HG03469 (cell line): ENCODE data around the gene MEX3C.

Experiments used
- ATAC-seq: cut with Tn5 transposase; IDR thresholded peaks from one replicate; pipeline ENCODE4 v1.9.1; 2021; ENCODE audit warnings: mild to moderate bottlenecking, moderate library complexity, moderate number of reproducible peaks; ENCODE audit not compliant: unreplicated experiment

The MEX3C gene

GRCh38 chr18:51197661-51198424 lies at the start of gene MEX3C:
TSS of gene MEX3C (minus strand) at chr18:51197681. CDS start at chr18:51197320, 361 bp downstream.
- peak; percentile 66 for ATAC-seq

DNA sequence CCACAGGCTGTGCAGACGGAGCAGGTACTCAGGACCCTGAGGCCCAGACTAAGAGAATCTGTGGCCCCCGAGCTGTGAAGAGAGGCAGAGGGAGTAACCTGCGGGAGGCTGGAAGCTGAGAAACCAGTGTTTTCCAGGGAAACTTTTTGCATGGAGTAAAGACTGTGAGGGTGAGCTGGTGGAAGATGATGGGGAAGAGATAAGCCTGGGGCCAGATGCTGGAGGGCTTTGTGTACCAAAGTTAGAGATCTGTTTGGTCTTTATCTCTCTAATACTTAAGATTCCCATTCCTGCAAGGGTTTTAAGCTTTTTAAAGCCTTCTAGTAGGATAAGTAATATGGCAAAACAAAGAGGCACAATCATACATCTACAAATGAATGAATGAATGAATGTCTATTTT lies 43.7 kb upstream of the MEX3C start:
- ATAC-seq, result no peak

DNA sequence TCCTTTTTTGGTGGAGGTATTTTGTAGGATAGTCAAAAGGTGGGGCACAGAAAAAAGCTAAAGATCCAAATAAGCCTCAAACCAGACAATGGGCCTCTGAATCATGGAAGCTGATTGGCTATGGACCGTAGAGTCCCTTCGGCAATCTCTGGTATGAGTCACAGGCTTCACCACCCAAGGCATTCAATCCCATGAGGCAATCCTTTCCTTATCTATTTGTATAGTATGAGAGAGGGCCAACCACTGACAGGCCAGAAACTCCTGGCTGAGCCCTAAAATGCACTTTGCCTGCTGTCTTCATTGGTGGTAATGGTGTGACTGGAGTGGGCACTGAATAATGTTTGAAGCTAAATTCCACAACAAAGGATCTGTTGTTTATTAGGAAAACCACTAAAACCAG lies 38.7 kb upstream of the MEX3C start:
- ATAC-seq, result no peak

DNA sequence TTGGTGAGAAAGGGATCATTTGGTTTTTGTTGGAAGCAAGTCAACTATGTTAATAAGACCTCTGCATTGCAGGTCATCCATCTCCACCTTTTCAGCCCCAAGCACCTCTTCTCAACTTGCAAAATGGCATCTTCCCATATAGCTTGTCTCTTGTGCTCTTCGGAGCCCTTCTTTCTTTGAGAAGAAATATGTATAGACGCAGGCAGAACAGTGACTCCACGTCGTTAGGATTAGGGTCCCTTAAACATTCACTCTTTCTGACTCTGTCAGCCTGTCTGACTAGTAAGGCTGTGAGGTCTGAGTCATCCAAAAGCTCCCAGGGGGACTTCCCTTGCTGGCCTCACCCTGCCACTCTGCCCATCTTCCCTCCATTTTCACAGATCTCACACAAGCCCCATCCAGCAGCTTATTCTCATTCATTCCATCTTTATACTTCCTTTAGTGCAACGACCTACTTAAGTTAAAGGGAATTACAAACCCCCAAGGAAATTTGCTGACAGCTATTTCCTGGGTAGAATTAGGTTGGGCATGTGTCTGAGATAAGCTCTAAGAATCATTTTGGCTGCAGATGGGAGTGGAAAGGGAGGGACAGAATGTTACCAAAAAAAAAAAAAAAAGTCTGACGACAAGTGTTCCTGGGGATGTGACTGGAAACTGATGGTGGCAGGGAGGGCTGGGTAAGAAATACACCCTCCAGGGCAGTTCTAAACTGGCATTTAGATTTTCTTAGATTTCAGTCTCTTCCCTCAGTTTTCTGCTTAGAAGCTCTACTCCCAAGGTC lies 37.7 kb upstream of the MEX3C start:
- peak; percentile 92 for ATAC-seq

DNA sequence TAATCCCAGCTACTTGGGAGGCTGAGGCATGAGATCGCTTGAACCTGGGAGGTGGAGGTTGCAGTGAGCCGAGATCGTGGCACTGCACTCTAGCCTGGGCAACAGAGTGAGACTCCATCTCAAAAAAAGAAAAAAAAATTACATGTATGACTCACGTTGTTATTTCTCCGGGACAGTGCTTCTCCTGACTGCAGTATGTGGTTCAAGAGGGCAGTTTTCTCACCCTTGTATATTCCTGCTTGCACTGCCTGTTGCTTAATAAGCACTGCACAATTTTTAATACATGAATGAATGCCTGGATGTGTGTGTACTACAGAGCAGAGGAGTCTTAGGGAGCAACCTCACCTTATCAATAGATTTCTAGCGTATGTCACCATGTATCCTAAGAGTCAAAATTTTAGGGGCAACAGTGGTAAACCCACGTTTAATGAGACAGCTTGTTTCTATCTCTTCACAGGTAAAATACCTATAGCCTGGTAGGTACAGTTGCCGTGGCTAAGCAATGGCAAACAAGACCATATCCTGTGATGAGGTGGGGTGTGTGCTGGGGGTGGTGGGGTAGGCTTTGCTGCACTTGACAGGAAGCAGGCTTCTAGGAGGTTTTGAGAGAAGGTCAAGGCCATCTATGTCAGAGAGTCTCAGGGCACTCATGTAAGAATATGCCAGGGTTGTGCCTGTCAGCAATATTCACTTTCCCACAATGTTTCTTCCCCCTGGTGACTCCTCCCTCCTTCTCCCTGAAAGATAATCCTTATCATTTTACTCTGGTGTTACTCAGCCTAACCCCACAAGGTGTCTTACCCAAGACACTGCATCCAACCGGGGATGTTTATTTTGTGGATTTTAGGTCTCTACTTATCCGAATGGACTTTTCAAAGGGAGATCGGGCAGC lies 36.9 kb upstream of the MEX3C start:
- ATAC-seq, result no peak

DNA sequence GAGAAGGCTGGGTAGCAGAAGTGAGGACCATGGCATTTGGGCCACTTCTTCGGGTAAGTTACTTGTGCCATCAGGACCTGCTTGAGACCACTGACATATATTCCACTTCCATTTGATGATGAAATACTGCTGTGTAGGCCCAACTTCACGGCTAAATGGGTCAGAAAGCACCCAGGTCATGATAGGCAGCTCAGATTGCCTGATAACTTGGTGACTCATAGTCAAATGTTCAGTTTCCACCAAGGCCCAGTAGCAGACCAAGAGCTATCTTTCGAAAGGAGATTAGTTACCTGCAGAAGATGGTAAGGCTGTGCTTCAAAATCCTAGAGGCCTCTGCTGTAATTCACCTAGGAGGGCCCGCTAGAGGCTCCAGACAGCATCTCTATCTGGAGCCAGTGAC lies 31.8 kb upstream of the MEX3C start:
- no peak for ATAC-seq

GRCh38 chr18:51227660-51228059 lies 30.2 kb upstream of the MEX3C start:
- no peak for ATAC-seq

DNA sequence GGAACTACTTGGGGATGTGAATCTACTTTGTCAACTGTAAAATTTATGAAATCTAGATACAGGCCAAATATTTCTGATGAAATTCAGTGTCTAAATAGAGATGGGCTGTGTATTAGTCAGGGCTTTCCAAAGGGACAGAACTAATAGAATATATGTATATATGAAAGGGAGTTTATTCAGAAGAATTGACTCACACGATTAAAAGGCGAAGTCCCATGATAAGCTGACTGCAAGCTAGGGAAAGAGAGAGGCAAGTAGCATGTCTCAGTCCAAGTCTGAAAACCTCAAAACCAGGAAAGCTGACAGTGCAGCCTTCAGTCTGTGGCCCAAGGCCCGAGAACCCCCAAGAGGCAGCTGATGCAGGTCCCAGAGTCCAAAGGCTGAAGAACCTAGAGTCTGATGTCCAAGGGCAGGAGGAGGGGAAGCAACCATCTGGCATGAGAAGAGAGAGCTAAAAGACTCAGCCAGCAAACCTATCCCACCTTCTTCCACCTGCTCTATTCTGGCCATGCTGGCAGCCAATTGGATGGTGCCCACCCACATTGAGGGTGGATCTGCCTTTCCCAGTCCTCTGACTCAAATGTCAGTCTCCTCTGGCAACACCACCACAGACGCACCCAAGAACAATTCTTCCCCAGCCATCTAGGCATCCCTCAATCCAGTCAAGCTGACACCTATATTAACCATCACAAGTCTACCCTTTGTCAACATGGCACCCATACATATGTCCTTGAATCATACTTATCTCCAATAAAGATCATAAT lies 29.3 kb upstream of the MEX3C start:
- no peak for ATAC-seq

DNA sequence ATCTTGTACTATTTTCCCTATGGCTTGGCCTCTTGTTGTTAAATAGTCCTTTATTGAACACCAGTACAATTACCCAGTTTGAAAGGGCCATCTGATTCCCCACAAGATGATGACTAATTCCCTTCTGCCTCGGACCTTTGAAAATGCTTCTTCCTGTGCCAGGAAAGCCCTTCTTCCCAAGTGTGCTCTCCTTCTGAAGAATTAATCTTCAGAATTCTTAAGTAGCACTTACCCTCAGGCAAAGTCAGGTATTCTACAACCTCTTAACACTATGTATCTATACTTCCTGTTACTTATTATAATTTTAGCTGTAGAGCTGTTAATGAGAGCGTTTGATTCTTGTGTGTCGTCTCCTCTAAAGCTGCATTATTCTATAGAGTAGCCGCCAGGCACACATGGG lies 28.6 kb upstream of the MEX3C start:
- no peak for ATAC-seq

- ATAC-seq, result no peak
These were observed 15.1 kb upstream of the MEX3C start for GRCh38 chr18:51212606-51213005.

GRCh38 chr18:51211552-51211951 lies 14.1 kb upstream of the MEX3C start:
- ATAC-seq, result peak; percentile 93

GRCh38 chr18:51196811-51197660 lies 445 bp downstream of the MEX3C start:
- ATAC-seq, result peak; percentile 1

DNA sequence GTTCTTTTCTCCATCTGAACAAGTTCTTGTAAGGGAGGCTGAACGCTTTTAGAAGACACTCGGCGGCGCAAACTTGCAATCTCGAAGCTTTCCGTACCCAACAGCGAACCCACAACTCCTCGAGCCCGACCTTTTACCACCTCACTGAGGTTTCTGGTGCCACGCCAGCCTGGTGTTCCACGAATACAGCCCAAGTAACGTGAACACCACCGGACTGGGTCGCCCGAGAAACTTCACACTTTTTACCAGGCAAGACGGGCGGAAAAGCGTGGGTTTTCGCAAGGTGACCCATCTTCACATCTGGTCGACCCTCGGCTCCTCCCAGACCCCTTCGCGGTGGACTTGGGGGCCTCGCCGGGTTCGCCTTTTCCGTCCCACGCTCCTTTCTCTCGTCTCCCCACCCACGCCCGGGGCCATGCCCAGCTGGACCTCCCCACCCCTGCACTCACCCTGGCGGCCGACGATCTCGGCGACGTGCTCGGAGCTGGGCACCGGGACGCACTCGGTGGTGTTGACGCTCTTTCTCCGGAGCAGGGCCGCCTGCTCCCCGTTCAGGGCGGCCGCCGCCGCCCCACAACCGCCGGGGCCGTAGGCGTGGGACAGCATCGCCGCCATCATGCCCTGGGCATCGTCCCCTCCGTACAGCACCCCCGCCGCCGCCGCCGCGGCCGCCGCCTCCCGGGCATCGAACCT lies 1.2 kb downstream of the MEX3C start:
- no peak for ATAC-seq

GRCh38 chr18:51195451-51196117 lies 1.9 kb downstream of the MEX3C start:
- ATAC-seq, result no peak

- ATAC-seq, result no peak
These were observed 2.4 kb downstream of the MEX3C start for GRCh38 chr18:51195086-51195450.

DNA sequence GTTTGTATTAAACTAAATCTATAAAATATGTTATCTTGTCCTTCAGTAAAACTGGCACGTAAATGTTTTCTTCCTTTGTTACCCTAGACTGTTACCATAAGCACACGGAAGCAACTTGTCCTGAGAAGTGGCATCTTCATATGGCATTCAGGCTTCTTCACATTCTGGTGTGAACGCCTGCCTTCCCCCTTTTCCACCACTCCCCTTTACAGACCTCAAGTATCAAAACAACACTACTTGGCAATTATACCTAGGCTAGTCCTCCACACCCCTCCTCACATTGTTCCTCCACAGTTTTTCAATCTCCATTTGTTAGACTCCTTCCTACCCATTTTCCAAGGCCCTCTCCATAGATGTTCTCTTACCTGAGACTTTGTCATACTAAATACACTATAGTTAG lies 2.9 kb downstream of the MEX3C start:
- no peak for ATAC-seq

GRCh38 chr18:51193621-51194287 lies 3.7 kb downstream of the MEX3C start:
- ATAC-seq, result no peak

DNA sequence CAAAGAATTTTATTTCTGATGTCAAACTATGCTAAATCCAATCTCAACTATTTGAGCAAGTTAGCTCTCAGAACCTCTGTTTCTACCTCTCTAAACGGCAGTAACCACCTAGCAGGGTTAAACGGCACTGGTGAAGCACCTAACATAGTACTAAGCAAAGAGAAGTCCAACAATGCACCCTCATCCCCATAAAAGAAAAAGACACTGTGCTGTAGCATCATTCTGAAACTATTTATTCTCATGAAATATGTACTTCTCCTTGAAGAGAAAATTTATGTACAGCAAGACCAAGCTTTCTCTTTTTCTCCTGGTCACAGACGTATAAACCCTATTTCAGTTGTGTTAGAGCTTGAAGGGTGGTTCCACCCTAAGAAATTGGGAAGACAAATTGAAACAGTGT lies 4.8 kb downstream of the MEX3C start:
- ATAC-seq, result no peak
